Karpas-422 (cell line): ENCODE results near the gene ZNF584. TPM values are rescaled to one million over a fixed set of nuclear protein-coding genes. Genes with fewer than 3 reads are reported as not detected.

Source experiments
- DNase-seq: peaks from one replicate; pipeline ENCODE4 v3.0.0-alpha.2; 2015
- H2AFZ ChIP-seq: fragments of 200-600 bp; sonication (generic); 2 replicates; pipeline ENCODE4 v1.6.1; 2014; ENCODE audit warnings: antibody characterized with exemption, low read length, mixed read lengths
- H3K27ac ChIP-seq: fragments of 200-600 bp; sonication (generic); 2 replicates; pipeline ENCODE4 v1.5.1; 2014; ENCODE audit warnings: mild to moderate bottlenecking, low read length, moderate library complexity
- H3K27me3 ChIP-seq: fragments of 200-600 bp; sonication (generic); 2 replicates; pipeline ENCODE4 v1.6.1; 2014; ENCODE audit warnings: low read length, mixed read lengths
- H3K36me3 ChIP-seq: fragments of 200-600 bp; sonication (generic); 2 replicates; pipeline ENCODE4 v1.6.1; 2014; ENCODE audit warnings: low read length, mixed read lengths; ENCODE audit not compliant: insufficient read depth
- H3K4me1 ChIP-seq: fragments of 200-600 bp; sonication (generic); 2 replicates; pipeline ENCODE4 v1.6.1; 2014; ENCODE audit warnings: mild to moderate bottlenecking, low read length, mixed read lengths
- H3K4me2 ChIP-seq: fragments of 200-600 bp; sonication (generic); 2 replicates; pipeline ENCODE4 v1.6.1; 2014; ENCODE audit warnings: low read length, low read depth, mild to moderate bottlenecking; ENCODE audit not compliant: poor library complexity, severe bottlenecking
- H3K4me3 ChIP-seq: fragments of 200-600 bp; sonication (generic); 2 replicates; pipeline ENCODE4 v1.5.1; 2014; ENCODE audit warnings: mild to moderate bottlenecking, antibody characterized with exemption, low read length, mixed read lengths
- H3K79me2 ChIP-seq: fragments of 200-600 bp; sonication (generic); 2 replicates; pipeline ENCODE4 v1.6.1; 2014; ENCODE audit warnings: mild to moderate bottlenecking, low read length, mixed read lengths
- H3K9ac ChIP-seq: fragments of 200-600 bp; sonication (generic); 2 replicates; pipeline ENCODE4 v1.6.0; 2014; ENCODE audit warnings: low read length
- H3K9me2 ChIP-seq: fragments of 200-600 bp; sonication (generic), shearing (Covaris generic); replicated peaks from 2 replicates; pipeline ENCODE4 v1.6.0; 2014; ENCODE audit warnings: mild to moderate bottlenecking, low read length, moderate library complexity; ENCODE audit not compliant: insufficient read depth
- H3K9me3 ChIP-seq: fragments of 300-700, 200-600 bp; sonication (generic); 2 replicates; pipeline ENCODE4 v1.6.1; 2014; ENCODE audit warnings: low read length, mixed read lengths
- H4K20me1 ChIP-seq: fragments of 200-600 bp; sonication (generic); 2 replicates; pipeline ENCODE4 v1.6.1; 2014; ENCODE audit warnings: mild to moderate bottlenecking, antibody characterized with exemption, low read length, low read depth; ENCODE audit not compliant: insufficient read depth
- total RNA-seq: library from RNA; depleted of rRNA; stranded (reverse); fragments of >200 nt; shearing (Covaris generic); gene quantifications from 2 replicates; pipeline ENCODE4 v1.2.3, GENCODE V29; 2014; ENCODE audit warnings: low replicate concordance

ZNF584 gene
- total RNA-seq, 1 experiment from 2014 or later: 21.1 TPM

DNA sequence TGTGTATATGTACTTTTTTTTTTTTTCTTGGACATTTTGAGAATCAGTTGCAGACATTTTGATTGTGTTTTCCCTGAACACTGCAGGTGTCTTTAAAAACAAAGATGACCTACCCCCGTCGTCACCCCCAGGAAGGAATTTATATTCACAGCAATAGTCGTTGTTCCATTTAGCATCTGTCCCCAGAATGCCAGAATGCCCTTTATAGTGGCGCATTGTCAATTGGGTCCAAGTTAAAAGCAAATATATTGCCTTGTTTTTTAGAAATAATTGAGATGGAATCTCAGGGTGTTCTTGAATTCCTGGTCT is 14.8 kb upstream of the ZNF584 start:
- H3K4me1 ChIP-seq: peaks cover 6% of the 10 kb centered on the region
- no peak for DNase-seq
- H4K20me1 ChIP-seq: peaks cover 49% of the 10 kb centered on the region
- H3K9me2 ChIP-seq: no peaks in the 10 kb centered on the region
- H3K4me2 ChIP-seq: no peak overlapping the region
- H3K9me3 ChIP-seq: no peaks in the 10 kb centered on the region
- no peak overlapping the region for H3K9ac ChIP-seq
- peaks cover 21% of the 10 kb centered on the region for H3K79me2 ChIP-seq
- H3K27ac ChIP-seq: no peak overlapping the region
- H2AFZ ChIP-seq: no peak overlapping the region
- no peak overlapping the region for H3K4me3 ChIP-seq
- H3K36me3 ChIP-seq: peaks cover 38% of the 10 kb centered on the region
- H3K27me3 ChIP-seq: no peaks in the 10 kb centered on the region

DNA sequence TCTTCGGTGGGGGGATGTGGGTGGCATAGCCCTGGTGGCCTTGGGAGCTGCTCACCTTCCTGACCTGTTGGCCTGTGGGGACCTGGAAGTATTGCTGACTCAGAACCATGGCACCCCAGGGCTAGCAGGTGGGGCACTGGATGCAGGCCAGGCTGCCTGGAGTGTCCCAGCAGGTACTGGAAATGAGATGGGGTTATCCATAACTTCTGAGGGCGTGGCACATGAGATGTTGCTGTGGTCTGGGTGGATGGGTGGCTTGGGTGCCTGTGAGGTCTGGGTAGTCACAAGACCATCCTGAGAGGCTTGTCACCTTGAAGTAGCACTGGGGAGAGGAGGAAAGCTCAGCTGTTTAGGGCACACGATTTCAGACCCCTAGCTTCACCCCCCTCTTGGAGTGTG is 13.6 kb upstream of the ZNF584 start:
- no peak overlapping the region for H3K4me3 ChIP-seq
- H3K4me2 ChIP-seq: no peak overlapping the region
- H3K9me3 ChIP-seq: no peaks in the 10 kb centered on the region
- no peaks in the 10 kb centered on the region for H3K27me3 ChIP-seq
- no peaks in the 10 kb centered on the region for H3K4me1 ChIP-seq
- peaks cover 43% of the 10 kb centered on the region for H4K20me1 ChIP-seq
- peaks cover 13% of the 10 kb centered on the region for H3K79me2 ChIP-seq
- no peaks in the 10 kb centered on the region for H3K9me2 ChIP-seq
- H2AFZ ChIP-seq: no peak overlapping the region
- no peak overlapping the region for H3K27ac ChIP-seq
- DNase-seq: peak; percentile 55
- H3K36me3 ChIP-seq: peaks cover 31% of the 10 kb centered on the region
- H3K9ac ChIP-seq: no peak overlapping the region

DNA sequence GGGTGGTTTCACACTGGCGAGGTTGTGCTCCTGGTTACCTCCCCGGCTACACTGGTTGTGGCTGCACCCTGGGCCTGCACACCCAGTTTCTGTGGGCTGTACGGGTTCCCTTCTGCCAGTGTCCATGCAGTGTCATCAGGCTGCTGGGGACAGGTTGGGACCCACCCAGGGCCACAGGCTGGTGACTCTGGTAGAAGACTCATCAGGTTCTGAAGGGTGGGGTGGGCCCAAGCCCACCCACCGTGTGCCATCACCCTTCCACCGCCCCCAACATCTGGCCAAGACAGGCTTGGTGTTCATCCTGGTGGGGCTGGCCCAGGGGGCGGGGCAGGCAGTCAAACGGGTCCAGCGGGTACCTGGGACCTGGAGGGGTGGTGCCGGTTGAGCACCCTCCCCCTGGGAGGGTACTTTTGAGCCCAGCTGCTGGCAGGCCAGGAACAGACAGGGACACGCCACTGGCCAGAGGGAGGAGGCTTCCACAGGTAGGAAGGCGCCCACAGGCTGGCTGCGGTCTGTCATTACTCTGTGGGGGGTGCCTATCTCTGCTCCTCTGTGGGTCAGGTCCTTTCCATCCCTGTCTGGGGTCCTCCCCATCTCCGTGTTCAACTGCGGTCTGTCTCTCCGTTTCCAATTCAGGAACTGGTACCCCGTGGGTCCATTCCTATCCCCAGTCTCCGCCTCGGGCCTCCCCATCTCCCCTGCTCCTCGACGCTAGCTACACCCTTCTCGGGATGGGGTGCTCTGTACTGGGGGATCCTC is 13.1 kb upstream of the ZNF584 start, which contains the start of gene RNF225:
RNF225 (plus strand) TSS at position 437 of the 759 bp plus-strand sequence. CDS start 434 bp downstream, outside the sequence.
- H3K9me2 ChIP-seq: no peaks in the 10 kb centered on the region
- H3K4me3 ChIP-seq: no peak within 1 kb of the TSS
- H3K27ac ChIP-seq: no peak within 1 kb of the TSS
- no peak within 1 kb of the TSS for H3K4me2 ChIP-seq
- peaks cover 39% of the 10 kb centered on the region for H4K20me1 ChIP-seq
- no peaks in the 10 kb centered on the region for H3K27me3 ChIP-seq
- no peaks in the 10 kb centered on the region for H3K9me3 ChIP-seq
- no peak within 1 kb of the TSS for H2AFZ ChIP-seq
- peak; percentile 72 for DNase-seq
- H3K36me3 ChIP-seq: peaks cover 30% of the 10 kb centered on the region
- H3K79me2 ChIP-seq: peaks cover 7% of the 10 kb centered on the region
- H3K4me1 ChIP-seq: peaks cover 3% of the 10 kb centered on the region
- no peak within 1 kb of the TSS for H3K9ac ChIP-seq

DNA sequence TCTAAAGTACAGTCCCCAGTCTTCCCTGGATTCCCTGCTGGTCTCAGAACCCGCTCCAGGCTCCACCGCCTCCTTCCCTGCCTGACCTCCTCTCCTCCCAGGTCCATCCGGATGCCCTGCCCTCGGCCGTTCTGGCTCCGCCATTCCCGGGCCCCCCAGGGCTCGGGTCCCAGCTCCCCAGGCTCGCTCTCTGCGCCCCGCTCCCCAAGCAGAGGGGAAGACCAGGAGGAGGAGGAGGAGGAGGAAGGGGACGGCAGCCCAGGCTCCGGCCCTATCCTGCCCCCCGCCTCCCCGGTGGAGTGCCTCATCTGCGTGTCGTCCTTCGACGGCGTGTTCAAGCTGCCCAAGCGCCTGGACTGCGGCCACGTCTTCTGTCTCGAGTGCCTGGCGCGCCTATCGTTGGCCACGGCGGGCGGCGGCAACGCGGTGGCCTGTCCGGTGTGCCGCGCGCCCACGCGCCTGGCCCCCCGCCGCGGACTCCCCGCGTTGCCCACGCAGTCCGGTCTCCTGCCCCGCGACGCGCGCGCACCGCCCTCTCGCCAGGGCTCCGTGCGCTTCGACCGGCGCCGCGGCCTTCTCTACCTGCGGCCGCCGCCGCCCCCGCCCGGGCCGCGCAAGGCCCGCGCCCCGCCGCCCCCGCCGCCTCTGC is 12.3 kb upstream of the ZNF584 start:
- Histone ChIP-seq H3K9me2 (no peaks in the 10 kb centered on the region), H3K9me3 (no peaks in the 10 kb centered on the region), H3K4me3 (no peak overlapping the region), H3K27me3 (no peaks in the 10 kb centered on the region), H3K27ac (no peak overlapping the region), H3K79me2 (no peaks in the 10 kb centered on the region; the same call in 1 of the 2 replicates), H3K36me3 (peaks cover 23% of the 10 kb centered on the region; the same call in 1 of the 2 replicates), H3K4me1 (peaks cover 10% of the 10 kb centered on the region), H4K20me1 (peaks cover 32% of the 10 kb centered on the region), H3K4me2 (no peak overlapping the region), H2AFZ (no peak overlapping the region), H3K9ac (no peak overlapping the region)
- DNase-seq: no peak

DNA sequence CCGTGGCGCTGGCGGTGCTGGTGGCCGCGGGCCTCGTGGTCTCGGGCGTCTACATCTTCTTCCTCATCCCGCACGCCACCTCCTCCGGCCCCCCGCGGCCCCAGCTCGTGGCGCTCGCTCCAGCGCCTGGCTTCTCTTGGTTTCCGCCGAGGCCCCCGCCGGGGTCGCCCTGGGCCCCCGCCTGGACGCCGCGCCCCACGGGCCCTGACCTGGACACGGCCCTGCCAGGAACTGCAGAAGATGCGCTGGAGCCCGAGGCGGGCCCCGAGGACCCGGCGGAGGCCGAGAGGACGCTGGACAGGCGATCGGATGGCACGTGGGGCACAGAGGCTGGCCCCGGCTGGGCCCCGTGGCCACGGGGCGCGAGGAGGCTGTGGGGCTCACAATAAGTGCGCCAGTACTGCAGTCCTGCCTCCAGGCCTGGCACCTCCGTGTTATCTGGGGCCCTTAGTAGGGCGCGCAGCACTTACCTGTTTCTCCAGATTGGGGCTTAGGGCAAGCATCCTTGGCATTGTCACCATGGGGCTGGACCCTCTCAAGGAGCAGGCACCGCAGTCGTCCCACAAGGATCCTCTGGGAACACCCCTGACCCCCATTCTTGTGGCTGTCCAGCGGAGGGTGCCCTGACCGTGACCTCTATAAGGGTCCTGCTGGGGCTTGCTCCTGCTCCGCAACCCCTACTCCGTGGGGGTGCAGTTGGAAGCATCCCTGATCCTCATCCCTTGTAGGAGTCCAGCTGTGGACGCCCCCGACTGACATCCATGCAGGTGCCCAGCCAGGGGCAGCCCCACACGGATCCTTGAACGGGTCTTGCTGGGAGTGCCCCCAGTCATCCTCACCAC is 11.5 kb upstream of the ZNF584 start:
- Histone ChIP-seq H3K27ac (no peak overlapping the region), H3K79me2 (peaks cover 2% of the 10 kb centered on the region), H3K36me3 (peaks cover 23% of the 10 kb centered on the region; the same call in 1 of the 2 replicates), H3K9me2 (no peaks in the 10 kb centered on the region), H2AFZ (no peak overlapping the region), H3K4me1 (peaks cover 11% of the 10 kb centered on the region), H4K20me1 (peaks cover 29% of the 10 kb centered on the region), H3K27me3 (no peaks in the 10 kb centered on the region), H3K4me2 (no peak overlapping the region), H3K9ac (no peak overlapping the region), H3K9me3 (no peaks in the 10 kb centered on the region), H3K4me3 (no peak overlapping the region)
- no peak for DNase-seq

DNA sequence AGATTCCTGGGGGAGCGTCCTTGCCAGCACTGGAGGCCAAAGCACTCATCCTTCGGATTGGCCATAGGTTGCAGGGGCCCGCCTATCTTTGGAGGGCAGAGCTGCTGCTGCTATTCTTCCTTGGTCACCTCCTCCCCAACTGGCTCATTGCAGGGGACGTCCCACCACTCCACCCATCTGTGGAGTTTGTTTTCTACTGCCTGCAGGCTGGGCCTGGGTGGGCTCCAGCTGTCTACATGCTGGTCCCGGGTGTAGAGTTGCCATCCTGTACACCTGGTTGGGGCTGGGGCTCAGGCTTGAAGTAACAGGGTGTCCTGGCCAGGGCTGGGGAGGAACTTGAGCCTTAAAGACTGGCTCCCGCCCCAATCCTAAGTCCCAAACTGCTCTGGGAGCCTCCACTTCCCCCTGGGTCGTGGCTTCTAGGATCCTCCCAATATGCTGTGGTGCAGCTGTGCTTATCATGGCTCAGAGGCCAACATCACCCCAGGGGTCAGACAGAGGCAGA is 10.9 kb upstream of the ZNF584 start:
- Histone ChIP-seq H3K9me2 (no peaks in the 10 kb centered on the region), H3K27ac (no peak overlapping the region), H4K20me1 (peaks cover 27% of the 10 kb centered on the region), H2AFZ (no peak overlapping the region), H3K4me3 (no peak overlapping the region), H3K79me2 (peaks cover 8% of the 10 kb centered on the region), H3K4me1 (peaks cover 17% of the 10 kb centered on the region), H3K4me2 (no peak overlapping the region), H3K36me3 (peaks cover 21% of the 10 kb centered on the region; the same call in 1 of the 2 replicates), H3K9ac (no peak overlapping the region), H3K27me3 (no peaks in the 10 kb centered on the region), H3K9me3 (no peaks in the 10 kb centered on the region)
- peak; percentile 57 for DNase-seq

DNA sequence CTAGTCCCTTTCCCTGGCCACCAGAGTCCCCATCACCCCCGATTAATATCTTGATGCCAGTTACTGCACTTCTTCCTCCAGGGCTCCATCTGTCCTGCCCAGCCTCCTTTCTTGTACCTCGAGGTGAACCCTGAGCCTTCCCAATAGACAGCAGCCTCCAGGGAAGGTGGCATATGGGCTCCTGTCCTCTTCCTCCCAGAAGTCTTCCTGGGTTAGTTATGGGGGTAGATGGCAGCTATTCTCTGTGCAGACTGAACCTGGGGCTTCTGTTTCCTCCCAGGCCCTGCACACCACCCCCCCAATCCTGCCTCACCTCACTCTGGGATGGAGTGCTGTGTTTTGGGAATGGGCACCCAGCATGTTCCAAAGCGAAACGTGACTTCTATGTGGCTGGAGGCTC is 10.4 kb upstream of the ZNF584 start:
- no peak overlapping the region for H3K9ac ChIP-seq
- no peak overlapping the region for H3K4me2 ChIP-seq
- no peak overlapping the region for H3K4me3 ChIP-seq
- H3K9me2 ChIP-seq: no peaks in the 10 kb centered on the region
- no peak overlapping the region for H2AFZ ChIP-seq
- peaks cover 13% of the 10 kb centered on the region for H3K79me2 ChIP-seq
- H4K20me1 ChIP-seq: peaks cover 22% of the 10 kb centered on the region
- peaks cover 22% of the 10 kb centered on the region for H3K4me1 ChIP-seq
- DNase-seq: no peak
- no peak overlapping the region for H3K27ac ChIP-seq
- peaks cover 15% of the 10 kb centered on the region; the same call in 1 of the 2 replicates for H3K36me3 ChIP-seq
- no peaks in the 10 kb centered on the region for H3K9me3 ChIP-seq
- H3K27me3 ChIP-seq: no peaks in the 10 kb centered on the region

DNA sequence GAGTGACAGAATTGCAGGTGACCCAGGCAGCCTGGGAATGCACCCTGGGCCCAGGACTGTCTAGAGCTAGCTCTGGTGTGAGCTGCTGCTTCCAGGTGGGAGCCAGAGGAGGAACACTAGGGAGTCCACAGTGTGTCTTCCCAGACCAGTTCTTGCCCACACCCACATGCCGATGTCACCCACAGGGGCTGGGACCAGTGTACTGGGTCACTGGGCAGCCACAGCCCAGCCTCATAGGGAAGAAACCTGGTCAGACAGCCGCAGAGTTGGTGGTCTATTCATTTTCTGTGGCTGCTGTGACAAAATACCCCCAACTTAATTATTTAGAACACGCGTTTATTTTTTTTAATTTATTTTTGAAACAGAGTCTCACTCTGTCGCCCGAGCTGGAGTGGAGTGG is 9.9 kb upstream of the ZNF584 start:
- peaks cover 18% of the 10 kb centered on the region for H4K20me1 ChIP-seq
- H3K36me3 ChIP-seq: peaks cover 12% of the 10 kb centered on the region; the same call in 1 of the 2 replicates
- H3K9ac ChIP-seq: no peak overlapping the region
- H3K4me3 ChIP-seq: no peak overlapping the region
- H3K27me3 ChIP-seq: no peaks in the 10 kb centered on the region
- peaks cover 23% of the 10 kb centered on the region for H3K4me1 ChIP-seq
- no peak overlapping the region for H2AFZ ChIP-seq
- H3K9me2 ChIP-seq: no peaks in the 10 kb centered on the region
- no peak for DNase-seq
- H3K27ac ChIP-seq: no peak overlapping the region
- peaks cover 15% of the 10 kb centered on the region for H3K79me2 ChIP-seq
- H3K9me3 ChIP-seq: no peaks in the 10 kb centered on the region
- no peak overlapping the region for H3K4me2 ChIP-seq
